Coronary artery (tissue), 2 donors: Measurements from ENCODE around the gene LRRC4C.

Source experiments
- DNase-seq: peaks from one replicate; pipeline ENCODE4 v3.0.0-alpha.2; 2017; ENCODE audit warnings: low spot score
- H3K27ac ChIP-seq, 2 donors: fragments of 200-600 bp; sonication (generic); one replicate each; pipeline ENCODE4 v1.5.1; 2016 to 2019
- H3K4me3 ChIP-seq: fragments of 200-600 bp; sonication (generic); 2 replicates; pipeline ENCODE4 v1.5.1; 2016; ENCODE audit warnings: mild to moderate bottlenecking, moderate library complexity
- TF ChIP-seq, protein P1 (sequence below): fragments of 200-600 bp; sonication (generic); IDR thresholded peaks from one replicate; pipeline ENCODE4 v1.5.1; 2019; ENCODE audit warnings: antibody characterized with exemption

Gene LRRC4C

GRCh38 chr11:40227730-40228129 lies 1231.7 kb downstream of the LRRC4C start:
- no peak for DNase-seq
- Histone ChIP-seq H3K4me3 (no peak overlapping the region), H3K27ac (no peak overlapping the region)
- TF ChIP-seq, protein P1, sequence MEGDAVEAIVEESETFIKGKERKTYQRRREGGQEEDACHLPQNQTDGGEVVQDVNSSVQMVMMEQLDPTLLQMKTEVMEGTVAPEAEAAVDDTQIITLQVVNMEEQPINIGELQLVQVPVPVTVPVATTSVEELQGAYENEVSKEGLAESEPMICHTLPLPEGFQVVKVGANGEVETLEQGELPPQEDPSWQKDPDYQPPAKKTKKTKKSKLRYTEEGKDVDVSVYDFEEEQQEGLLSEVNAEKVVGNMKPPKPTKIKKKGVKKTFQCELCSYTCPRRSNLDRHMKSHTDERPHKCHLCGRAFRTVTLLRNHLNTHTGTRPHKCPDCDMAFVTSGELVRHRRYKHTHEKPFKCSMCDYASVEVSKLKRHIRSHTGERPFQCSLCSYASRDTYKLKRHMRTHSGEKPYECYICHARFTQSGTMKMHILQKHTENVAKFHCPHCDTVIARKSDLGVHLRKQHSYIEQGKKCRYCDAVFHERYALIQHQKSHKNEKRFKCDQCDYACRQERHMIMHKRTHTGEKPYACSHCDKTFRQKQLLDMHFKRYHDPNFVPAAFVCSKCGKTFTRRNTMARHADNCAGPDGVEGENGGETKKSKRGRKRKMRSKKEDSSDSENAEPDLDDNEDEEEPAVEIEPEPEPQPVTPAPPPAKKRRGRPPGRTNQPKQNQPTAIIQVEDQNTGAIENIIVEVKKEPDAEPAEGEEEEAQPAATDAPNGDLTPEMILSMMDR: no peak

- TF ChIP-seq, protein P1: no peak
- no peak for DNase-seq
Measured at GRCh38 chr11:40226654-40227053, 1232.8 kb downstream of the LRRC4C start.

GRCh38 chr11:40223596-40224330 lies 1235.7 kb downstream of the LRRC4C start:
- no peak for DNase-seq
- TF ChIP-seq, protein P1: no peak
- H3K4me3 ChIP-seq: no peak overlapping the region
- no peak overlapping the region for H3K27ac ChIP-seq

More at GRCh38 chr11:40226654-40227053, 1232.8 kb downstream of the LRRC4C start:
- Histone ChIP-seq H3K27ac (no peak overlapping the region), H3K4me3 (no peak overlapping the region)

DNA sequence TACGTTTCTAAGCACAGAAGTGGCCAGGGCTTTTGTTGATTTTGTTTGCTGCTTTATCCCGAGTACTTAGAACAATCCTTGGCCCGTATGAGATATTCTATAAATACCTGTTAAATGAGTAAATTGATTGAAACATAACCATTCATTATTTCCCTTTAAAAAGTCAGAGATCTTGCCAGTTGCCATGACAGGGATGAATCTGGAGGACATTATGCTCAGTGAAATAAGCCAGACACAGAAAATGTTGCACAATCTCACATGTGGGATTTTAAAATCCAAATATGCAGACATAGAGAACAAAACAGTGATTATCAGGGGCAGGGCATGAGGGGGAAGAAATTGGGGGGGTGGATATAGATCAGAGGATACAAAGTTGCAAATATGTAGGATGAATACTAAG lies 1240.1 kb downstream of the LRRC4C start:
- no peak overlapping the region for H3K27ac ChIP-seq
- no peak for DNase-seq
- no peak overlapping the region for H3K4me3 ChIP-seq
- TF ChIP-seq, protein P1: no peak

DNA sequence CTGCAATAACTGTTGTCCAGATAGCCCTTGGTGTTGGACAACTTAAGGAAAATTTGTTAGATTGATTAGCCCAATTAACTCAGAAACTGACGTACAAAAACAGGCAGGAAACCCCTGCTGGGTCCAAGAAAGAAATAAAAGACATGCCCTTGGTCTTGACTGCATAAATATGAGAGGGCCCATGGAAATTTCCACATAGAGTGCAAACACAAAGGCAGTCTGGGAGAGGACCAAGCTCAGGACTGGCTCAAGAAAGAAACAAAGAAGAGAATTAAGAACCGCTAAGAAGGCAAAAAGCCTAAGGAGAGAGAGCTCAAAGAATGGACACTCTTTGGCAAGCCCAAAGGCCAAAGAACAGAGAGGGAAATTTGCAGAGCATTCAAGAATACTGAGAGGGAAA lies 1243.9 kb downstream of the LRRC4C start:
- H3K4me3 ChIP-seq: no peak overlapping the region
- no peak overlapping the region for H3K27ac ChIP-seq
- no peak for DNase-seq
- TF ChIP-seq, protein P1: no peak

- H3K27ac ChIP-seq: no peak overlapping the region
- TF ChIP-seq, protein P1: no peak
- no peak overlapping the region for H3K4me3 ChIP-seq
- no peak for DNase-seq
Measured at GRCh38 chr11:40207416-40207815, 1252.0 kb downstream of the LRRC4C start.

DNA sequence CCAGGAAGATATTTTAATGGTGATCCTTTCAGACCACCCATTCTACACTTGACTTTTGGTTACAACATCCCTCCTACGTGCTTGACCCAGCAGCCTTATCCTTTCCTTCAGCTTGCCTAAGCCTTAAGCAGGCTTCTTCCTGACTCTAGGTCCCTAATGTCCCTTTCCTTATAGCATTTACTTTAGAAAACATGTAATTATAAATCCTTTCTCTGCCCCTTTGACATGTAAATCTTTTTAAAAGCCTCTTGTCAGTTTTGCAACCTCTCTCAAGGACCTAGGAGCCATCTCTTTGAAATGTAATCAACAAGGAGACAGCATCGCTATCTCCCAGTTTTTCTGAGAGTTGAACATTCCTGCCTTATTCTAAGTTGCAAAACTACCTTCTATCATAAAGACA lies 1255.2 kb downstream of the LRRC4C start:
- no peak overlapping the region for H3K4me3 ChIP-seq
- TF ChIP-seq, protein P1: no peak
- no peak overlapping the region for H3K27ac ChIP-seq
- DNase-seq: no peak
